ENCODE data around the gene ADGRL4. TPM values are rescaled to one million over a fixed set of nuclear protein-coding genes. Genes with fewer than 3 reads are reported as not detected.

The ADGRL4 gene
- total and polyA plus RNA-seq, 12 donors: 4.4 to 26.6 (median 10.4) TPM

- Histone ChIP-seq H3K27me3 (no peaks in the 10 kb centered on the region), H3K36me3 (replicated peaks in 1 of 2) (no peaks in the 10 kb centered on the region), H3K4me3 (no peak overlapping the region), H3K9me3 (replicated peaks in 1 of 3) (no peaks in the 10 kb centered on the region), H3K27ac (no peak overlapping the region), H3K4me1 (replicated peaks in 1 of 2) (no peaks in the 10 kb centered on the region)
- WGBS, 4 donors: 57 to 61% (median 58%) methylated on average over 2 of the region's 2 CpGs
- TF ChIP-seq CTCF (IDR thresholded peaks at IDR 0.05): no peak
- DNase-seq: no peak
- intact Hi-C loops (cut with DNase I): no loop called here
Measured at GRCh38 chr1:78950826-78951225, 55.7 kb downstream of the ADGRL4 start.

GRCh38 chr1:78949227-78949626 lies 57.3 kb downstream of the ADGRL4 start:
- Histone ChIP-seq H3K27me3 (no peaks in the 10 kb centered on the region), H3K4me3 (no peak overlapping the region), H3K27ac (no peak overlapping the region), H3K36me3 (replicated peaks in 1 of 2) (no peaks in the 10 kb centered on the region), H3K9me3 (replicated peaks in 1 of 3) (no peaks in the 10 kb centered on the region), H3K4me1 (replicated peaks in 1 of 2) (no peaks in the 10 kb centered on the region)
- TF ChIP-seq CTCF (IDR thresholded peaks at IDR 0.05): no peak
- no peak for TF ChIP-seq POLR2A (IDR thresholded peaks at IDR 0.05)
- no peak for DNase-seq
- intact Hi-C loops (cut with DNase I): no loop called here
- WGBS, 4 donors: 54 to 81% (median 70%) methylated on average over 2 of the region's 2 CpGs

DNA sequence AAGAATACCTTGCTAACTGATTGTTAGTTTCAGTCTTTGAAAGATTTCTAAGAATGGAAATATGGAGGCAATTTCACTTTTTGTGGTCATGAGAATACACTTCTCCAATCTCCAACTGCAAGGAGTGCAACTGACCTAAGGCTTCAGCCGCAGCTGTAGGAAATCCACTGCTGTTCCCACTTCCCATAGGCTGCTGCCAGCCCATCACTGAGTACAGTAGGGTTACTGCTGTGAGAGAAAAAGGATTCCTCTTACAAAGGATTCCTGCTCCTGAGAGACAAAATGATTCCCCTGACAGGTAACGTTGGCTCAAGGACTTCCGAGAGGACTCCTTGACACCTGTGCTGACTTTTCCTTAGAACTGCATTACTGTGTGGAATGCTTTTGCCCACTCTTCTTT lies 87.4 kb downstream of the ADGRL4 start:
- no peaks in the 10 kb centered on the region for H3K36me3 ChIP-seq (replicated peaks in 1 of 2)
- 61 to 82% (median 73%) methylated on average over 3 of the region's 3 CpGs for WGBS, 4 donors
- H3K4me3 ChIP-seq: no peak overlapping the region
- H3K9me3 ChIP-seq (replicated peaks in 1 of 3): peaks cover 0 to 10% (median 0%) of the 10 kb centered on the region in 3 donors
- TF ChIP-seq CTCF (IDR thresholded peaks at IDR 0.05): no peak
- no peak for TF ChIP-seq POLR2A (IDR thresholded peaks at IDR 0.05)
- no peak overlapping the region for H3K27ac ChIP-seq
- intact Hi-C loops (cut with DNase I): no loop called here
- DNase-seq: no peak
- H3K4me1 ChIP-seq (replicated peaks in 1 of 2): no peaks in the 10 kb centered on the region
- no peaks in the 10 kb centered on the region for H3K27me3 ChIP-seq

DNA sequence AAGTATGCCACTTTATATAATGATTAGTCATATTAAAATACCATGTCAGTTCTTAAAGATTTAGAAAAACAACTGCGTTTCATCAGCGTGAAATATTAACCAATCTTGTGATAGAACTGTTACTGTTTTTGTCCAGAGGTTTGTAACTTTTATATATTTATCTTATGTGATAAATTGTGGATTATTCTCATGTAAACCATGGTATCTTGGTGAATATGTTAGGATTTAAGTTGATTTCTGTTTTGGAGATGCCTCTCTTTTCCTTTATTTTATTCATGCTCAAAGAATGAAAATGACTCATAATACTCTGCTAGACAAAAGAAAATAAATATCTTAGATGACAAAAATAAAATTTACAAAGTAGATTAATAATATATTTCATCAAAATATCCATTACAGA lies 88.4 kb downstream of the ADGRL4 start:
- Histone ChIP-seq H3K4me1 (replicated peaks in 1 of 2) (no peaks in the 10 kb centered on the region), H3K4me3 (no peak overlapping the region), H3K27ac (no peak overlapping the region), H3K36me3 (replicated peaks in 1 of 2) (no peaks in the 10 kb centered on the region), H3K27me3 (no peaks in the 10 kb centered on the region), H3K9me3 (replicated peaks in 1 of 3) (peaks cover 0 to 11% (median 0%) of the 10 kb centered on the region in 3 donors)
- intact Hi-C loops (cut with DNase I): no loop called here
- WGBS, 4 donors: 68 to 83% (median 80%) methylated on average over 2 of the region's 2 CpGs
- TF ChIP-seq CTCF (IDR thresholded peaks at IDR 0.05) (no peak), POLR2A (IDR thresholded peaks at IDR 0.05) (no peak)
- DNase-seq: no peak

All from adrenal gland (tissue), 12 donors.